ENCODE results near the gene NEUROD2. TPM values are rescaled to one million over a fixed set of nuclear protein-coding genes. Genes with fewer than 3 reads are reported as not detected.

The NEUROD2 gene
- total RNA-seq, 2 donors from 2014 or later = not detected

GRCh38 chr17:39618956-39619785, 11.5 kb upstream of the NEUROD2 start:
- H3K36me3 Mint-ChIP-seq = no peaks in the 10 kb centered on the region
- H3K9me3 Mint-ChIP-seq = no peaks in the 10 kb centered on the region
- H3K4me1 Mint-ChIP-seq (ENCODE audit: low read depth in 2 of 2) = peaks cover 16 to 20% of the 10 kb centered on the region in 2 donors
- H3K27me3 Mint-ChIP-seq = peaks cover 12 to 16% of the 10 kb centered on the region in 2 donors
- H3K4me3 Mint-ChIP-seq = no peak overlapping the region
- ATAC-seq (no peak), DNase-seq (ENCODE audit: low spot score) (no peak)
- H3K27ac Mint-ChIP-seq = no peak overlapping the region

- Mint-ChIP-seq H3K4me3 (peak overlapping the region; percentile 85), H3K9me3 (no peaks in the 10 kb centered on the region), H3K36me3 (no peaks in the 10 kb centered on the region), H3K27me3 (peaks cover 13 to 16% of the 10 kb centered on the region in 2 donors), H3K27ac (no peak overlapping the region), H3K4me1 (ENCODE audit: low read depth in 2 of 2) (peaks cover 15 to 16% of the 10 kb centered on the region in 2 donors)
- no peak for DNase-seq (ENCODE audit: low spot score)
- no peak for ATAC-seq
Observed at GRCh38 chr17:39618246-39618913, 10.7 kb upstream of the NEUROD2 start.

- peak; percentile 15 to 32 for ATAC-seq
- H3K4me1 Mint-ChIP-seq (ENCODE audit: low read depth in 2 of 2) = peaks cover 10 to 13% of the 10 kb centered on the region in 2 donors
- peak overlapping the region; percentile 85 for H3K4me3 Mint-ChIP-seq
- no peak for DNase-seq (ENCODE audit: low spot score)
- no peaks in the 10 kb centered on the region for H3K36me3 Mint-ChIP-seq
- no peak overlapping the region for H3K27ac Mint-ChIP-seq
- peaks cover 16 to 18% of the 10 kb centered on the region in 2 donors for H3K27me3 Mint-ChIP-seq
- no peaks in the 10 kb centered on the region for H3K9me3 Mint-ChIP-seq
Observed at GRCh38 chr17:39617446-39618245, 9.9 kb upstream of the NEUROD2 start.

- Mint-ChIP-seq H3K27me3 (peaks cover 16 to 18% of the 10 kb centered on the region in 2 donors), H3K4me1 (ENCODE audit: low read depth in 2 of 2) (peaks cover 4 to 10% of the 10 kb centered on the region in 2 donors), H3K9me3 (no peaks in the 10 kb centered on the region), H3K36me3 (no peaks in the 10 kb centered on the region), H3K27ac (no peak overlapping the region), H3K4me3 (peak overlapping the region; percentile 20)
- DNase-seq (ENCODE audit: low spot score) (no peak), ATAC-seq (no peak)
Observed at GRCh38 chr17:39617100-39617445, 9.4 kb upstream of the NEUROD2 start.

GRCh38 chr17:39615434-39615833, 7.7 kb upstream of the NEUROD2 start:
- Mint-ChIP-seq H3K9me3 (no peaks in the 10 kb centered on the region), H3K27ac (no peak overlapping the region), H3K27me3 (peaks cover 20 to 23% of the 10 kb centered on the region in 2 donors), H3K4me3 (no peak overlapping the region), H3K4me1 (ENCODE audit: low read depth in 2 of 2) (peaks cover 0 to 6% of the 10 kb centered on the region in 2 donors), H3K36me3 (no peaks in the 10 kb centered on the region)
- ATAC-seq (no peak), DNase-seq (ENCODE audit: low spot score) (no peak)

GRCh38 chr17:39614545-39615157, 6.9 kb upstream of the NEUROD2 start:
- peaks cover 20 to 23% of the 10 kb centered on the region in 2 donors for H3K27me3 Mint-ChIP-seq
- H3K9me3 Mint-ChIP-seq = no peaks in the 10 kb centered on the region
- no peaks in the 10 kb centered on the region for H3K36me3 Mint-ChIP-seq
- H3K4me1 Mint-ChIP-seq (ENCODE audit: low read depth in 2 of 2) = peaks cover 0 to 6% of the 10 kb centered on the region in 2 donors
- H3K4me3 Mint-ChIP-seq = no peak overlapping the region
- no peak overlapping the region for H3K27ac Mint-ChIP-seq
- ATAC-seq (no peak), DNase-seq (ENCODE audit: low spot score) (no peak)

GRCh38 chr17:39612935-39613464, 5.3 kb upstream of the NEUROD2 start:
- Mint-ChIP-seq H3K4me3 (no peak overlapping the region), H3K9me3 (no peaks in the 10 kb centered on the region), H3K36me3 (no peaks in the 10 kb centered on the region), H3K27me3 (peaks cover 23 to 32% of the 10 kb centered on the region in 2 donors), H3K4me1 (ENCODE audit: low read depth in 2 of 2) (no peaks in the 10 kb centered on the region), H3K27ac (no peak overlapping the region)
- no peak for DNase-seq (ENCODE audit: low spot score)
- ATAC-seq = no peak

- no peak for DNase-seq (ENCODE audit: low spot score)
- peaks cover 0 to under 1% of the 10 kb centered on the region in 2 donors for H3K4me1 Mint-ChIP-seq (ENCODE audit: low read depth in 2 of 2)
- peak in 1 of 2 donors; percentile 18 for ATAC-seq
- no peak overlapping the region for H3K27ac Mint-ChIP-seq
- H3K4me3 Mint-ChIP-seq = no peak overlapping the region
- H3K9me3 Mint-ChIP-seq = no peaks in the 10 kb centered on the region
- H3K27me3 Mint-ChIP-seq = peaks cover 23 to 32% of the 10 kb centered on the region in 2 donors
- H3K36me3 Mint-ChIP-seq = no peaks in the 10 kb centered on the region
Observed at GRCh38 chr17:39612291-39612894, 4.7 kb upstream of the NEUROD2 start.

GRCh38 chr17:39611401-39612112, 3.8 kb upstream of the NEUROD2 start:
- H3K4me1 Mint-ChIP-seq (ENCODE audit: low read depth in 2 of 2) = peaks cover 0 to 3% of the 10 kb centered on the region in 2 donors
- H3K27me3 Mint-ChIP-seq = peaks cover 23 to 32% of the 10 kb centered on the region in 2 donors
- no peaks in the 10 kb centered on the region for H3K9me3 Mint-ChIP-seq
- ATAC-seq (no peak), DNase-seq (ENCODE audit: low spot score) (no peak)
- H3K27ac Mint-ChIP-seq = no peak overlapping the region
- no peak overlapping the region for H3K4me3 Mint-ChIP-seq
- no peaks in the 10 kb centered on the region for H3K36me3 Mint-ChIP-seq

GRCh38 chr17:39609416-39610025, 1.8 kb upstream of the NEUROD2 start:
- Mint-ChIP-seq H3K27ac (no peak overlapping the region), H3K4me1 (ENCODE audit: low read depth in 2 of 2) (peaks cover 0 to 3% of the 10 kb centered on the region in 2 donors), H3K9me3 (no peaks in the 10 kb centered on the region), H3K4me3 (no peak overlapping the region), H3K36me3 (no peaks in the 10 kb centered on the region), H3K27me3 (peaks cover 10 to 23% of the 10 kb centered on the region in 2 donors)
- ATAC-seq = no peak
- DNase-seq (ENCODE audit: low spot score) = no peak

- no peak for ATAC-seq
- DNase-seq (ENCODE audit: low spot score) = no peak
- Mint-ChIP-seq H3K4me3 (no peak overlapping the region), H3K4me1 (ENCODE audit: low read depth in 2 of 2) (peaks cover 0 to 6% of the 10 kb centered on the region in 2 donors), H3K27ac (no peak overlapping the region), H3K9me3 (no peaks in the 10 kb centered on the region), H3K27me3 (peaks cover 12 to 24% of the 10 kb centered on the region in 2 donors), H3K36me3 (no peaks in the 10 kb centered on the region)
Observed at GRCh38 chr17:39608142-39608981, 642 bp upstream of the NEUROD2 start.

All from natural killer cell treated with Interleukin-12 subunit alpha and Interleukin-12 subunit beta and Interleukin-15 and Interleukin-18, amount 100 ng/mL, for 72 hours (primary cell).